ENCODE measurements around the gene IL4R.

Gene IL4R

GRCh38 chr16:27410761-27411160, 97.0 kb downstream of the IL4R start:
- in situ Hi-C loops (cut with HindIII; ENCODE audit: low sequenced_read_pairs): no loop called here
- no peak for DNase-seq (ENCODE audit: low read depth, low spot score)
- TF ChIP-seq CTCF (IDR thresholded peaks at IDR 0.05; ENCODE audit: low read depth, low read length): no peak

GRCh38 chr16:27413956-27414355, 100.2 kb downstream of the IL4R start:
- no peak for DNase-seq (ENCODE audit: low read depth, low spot score)
- H3K4me3 ChIP-seq (ENCODE audit: low read depth, low read length): no peak overlapping the region
- in situ Hi-C loops (cut with HindIII; ENCODE audit: low sequenced_read_pairs): no loop called here
- no peak for TF ChIP-seq CTCF (IDR thresholded peaks at IDR 0.05; ENCODE audit: low read depth, low read length)

More at GRCh38 chr16:27410761-27411160, 97.0 kb downstream of the IL4R start:
- no peak overlapping the region for H3K4me3 ChIP-seq (ENCODE audit: low read depth, low read length)
